ENCODE measurements around the gene RASAL1.

The RASAL1 gene

DNA sequence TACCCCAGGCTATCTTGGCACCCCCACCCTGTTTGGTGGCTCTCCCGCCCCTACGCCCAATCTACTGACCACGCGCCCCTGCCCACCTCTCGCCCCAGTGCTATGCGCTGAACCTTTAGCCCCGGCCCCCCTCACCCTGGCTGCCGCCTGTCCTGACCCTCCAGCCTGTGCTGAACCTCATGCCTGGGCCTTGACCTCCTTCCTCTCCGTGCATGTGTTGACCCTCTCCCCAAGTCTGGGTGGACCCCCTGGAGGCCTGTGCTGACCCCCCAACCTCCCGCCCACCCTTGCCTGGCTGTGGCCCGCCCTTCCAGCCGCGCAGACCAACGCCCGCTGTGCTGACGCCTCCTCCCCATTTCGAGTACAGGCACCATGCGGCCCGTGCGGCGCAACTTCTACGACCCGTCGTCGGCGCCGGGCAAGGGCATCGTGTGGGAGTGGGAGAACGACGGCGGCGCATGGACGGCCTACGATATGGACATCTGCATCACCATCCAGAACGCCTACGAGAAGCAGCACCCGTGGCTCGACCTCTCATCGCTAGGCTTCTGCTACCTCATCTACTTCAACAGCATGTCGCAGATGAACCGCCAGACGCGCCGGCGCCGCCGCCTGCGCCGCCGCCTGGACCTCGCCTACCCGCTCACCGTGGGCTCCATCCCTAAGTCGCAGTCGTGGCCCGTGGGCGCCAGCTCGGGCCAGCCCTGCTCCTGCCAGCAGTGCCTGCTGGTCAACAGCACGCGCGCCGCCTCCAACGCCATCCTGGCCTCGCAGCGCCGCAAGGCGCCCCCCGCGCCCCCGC, 58.3 kb downstream of the RASAL1 start:
- no peak for DNase-seq (ENCODE audit: extremely low read depth in 1 of 2, low read depth in 1 of 2)

DNA sequence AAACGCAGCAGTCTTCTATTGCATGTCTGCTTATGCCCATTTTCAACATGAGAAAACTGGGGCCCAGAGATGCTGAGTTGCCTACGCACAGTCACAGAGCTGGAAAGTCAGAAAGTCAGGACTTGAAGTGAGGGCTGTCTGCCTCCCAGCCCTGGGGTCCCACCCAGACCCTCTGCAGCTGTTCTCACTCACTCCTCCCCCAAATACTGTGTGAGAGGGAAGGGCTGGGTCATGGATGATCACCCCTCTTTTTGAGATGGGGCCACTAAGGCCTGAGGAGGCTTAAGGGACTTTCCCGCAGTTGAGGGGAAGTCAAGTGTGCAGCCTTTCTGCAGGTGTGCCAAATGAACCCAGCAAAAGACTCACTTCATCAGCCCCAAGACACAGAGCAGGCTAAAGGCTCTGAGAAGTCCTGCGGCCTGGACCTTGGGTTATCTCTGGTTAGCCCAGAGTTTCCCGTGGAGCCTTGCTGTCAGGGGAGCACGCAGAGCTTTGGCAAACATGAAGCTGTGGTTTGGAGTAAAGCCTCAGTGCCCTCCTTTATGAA, 60.4 kb downstream of the RASAL1 start:
- DNase-seq (ENCODE audit: extremely low read depth in 1 of 2, low read depth in 1 of 2) = no peak

DNA sequence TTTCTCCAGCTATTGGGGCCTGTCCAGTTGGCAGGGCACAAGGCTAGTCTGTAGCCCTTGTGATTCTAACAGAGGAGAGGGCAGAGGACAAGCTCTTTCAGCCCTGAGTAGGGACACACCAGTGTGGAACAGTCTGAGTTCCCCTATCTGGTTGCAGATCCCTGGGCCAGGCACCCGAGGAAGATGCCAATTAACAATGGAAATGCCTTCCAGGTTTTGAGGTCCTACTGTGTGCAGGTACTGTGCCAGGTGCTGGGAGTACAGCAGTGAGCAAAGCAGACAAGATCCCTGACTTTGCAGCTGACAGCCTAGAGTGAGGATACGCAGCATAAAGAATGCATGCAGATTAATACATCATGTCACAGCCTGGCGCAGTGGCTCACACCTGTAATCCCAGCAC, 62.0 kb downstream of the RASAL1 start:
- no peak for DNase-seq (ENCODE audit: extremely low read depth in 1 of 2, low read depth in 1 of 2)

DNA sequence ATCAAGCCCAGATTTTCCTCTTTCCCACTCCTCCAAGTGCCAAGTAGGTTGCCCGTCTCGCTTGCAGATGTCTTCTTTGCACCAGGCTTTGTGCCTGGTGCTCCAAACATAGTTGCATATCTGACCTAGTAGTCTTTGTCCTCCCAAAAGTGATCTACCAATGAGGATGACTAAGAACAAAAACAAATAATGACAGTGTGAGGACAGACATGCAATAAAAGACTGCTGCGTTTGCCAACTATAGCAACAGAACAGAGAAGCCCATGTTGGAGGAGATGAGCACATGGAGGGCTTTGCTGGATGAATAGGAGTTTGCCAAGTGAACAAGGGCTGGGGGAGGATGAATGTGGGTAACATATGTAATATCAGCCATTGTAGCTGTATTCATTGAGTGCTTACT, 63.4 kb downstream of the RASAL1 start:
- DNase-seq (ENCODE audit: extremely low read depth in 1 of 2, low read depth in 1 of 2) = no peak

DNA sequence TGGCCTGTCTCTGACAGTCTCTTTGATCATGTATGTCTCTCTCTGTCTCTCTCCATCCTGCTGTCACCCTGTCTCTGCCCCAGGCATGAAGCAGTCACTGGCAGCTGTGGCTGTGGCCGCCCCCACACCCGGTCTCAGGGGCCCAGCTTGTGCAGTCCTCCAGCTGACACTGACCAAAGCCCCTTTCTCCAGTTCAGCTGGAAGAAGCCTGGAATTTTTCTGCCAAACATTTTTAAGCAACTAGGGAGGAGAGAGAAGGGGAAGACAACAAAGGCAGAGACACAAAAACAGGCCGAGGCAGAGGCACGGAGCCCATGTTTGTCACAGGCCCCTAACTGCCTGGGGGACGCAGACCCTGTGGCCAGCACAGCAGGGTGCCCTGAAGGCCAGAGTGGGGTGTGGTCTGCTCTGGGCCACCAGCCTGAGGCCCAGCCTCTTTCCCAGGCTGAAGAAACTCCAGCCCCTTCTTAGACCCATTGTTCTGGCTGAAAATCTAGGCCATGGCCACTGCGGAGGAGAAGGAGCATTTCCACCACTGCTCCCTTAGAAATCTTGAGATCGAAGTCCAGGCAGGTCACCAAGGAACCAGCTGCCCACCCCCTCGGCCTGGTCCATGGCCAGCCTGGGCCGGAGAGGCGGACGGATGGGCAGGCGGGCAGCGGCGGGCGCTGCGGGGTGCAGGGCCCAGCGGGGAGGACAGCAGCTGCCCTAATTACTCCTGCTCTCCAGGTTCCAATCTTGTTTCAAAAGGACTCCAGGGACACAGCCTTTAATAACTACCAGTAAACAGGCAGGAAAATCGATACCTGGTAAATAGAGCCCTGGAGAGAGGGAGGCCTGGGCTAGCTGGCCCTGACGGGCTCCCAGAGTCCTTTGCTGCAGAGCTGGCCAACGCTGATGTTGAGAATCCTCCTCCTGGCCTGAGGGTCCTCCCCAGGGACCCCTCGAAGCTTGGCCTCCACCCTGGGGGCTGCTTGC, 64.1 kb downstream of the RASAL1 start:
- no peak for DNase-seq (ENCODE audit: extremely low read depth in 1 of 2, low read depth in 1 of 2)

DNA sequence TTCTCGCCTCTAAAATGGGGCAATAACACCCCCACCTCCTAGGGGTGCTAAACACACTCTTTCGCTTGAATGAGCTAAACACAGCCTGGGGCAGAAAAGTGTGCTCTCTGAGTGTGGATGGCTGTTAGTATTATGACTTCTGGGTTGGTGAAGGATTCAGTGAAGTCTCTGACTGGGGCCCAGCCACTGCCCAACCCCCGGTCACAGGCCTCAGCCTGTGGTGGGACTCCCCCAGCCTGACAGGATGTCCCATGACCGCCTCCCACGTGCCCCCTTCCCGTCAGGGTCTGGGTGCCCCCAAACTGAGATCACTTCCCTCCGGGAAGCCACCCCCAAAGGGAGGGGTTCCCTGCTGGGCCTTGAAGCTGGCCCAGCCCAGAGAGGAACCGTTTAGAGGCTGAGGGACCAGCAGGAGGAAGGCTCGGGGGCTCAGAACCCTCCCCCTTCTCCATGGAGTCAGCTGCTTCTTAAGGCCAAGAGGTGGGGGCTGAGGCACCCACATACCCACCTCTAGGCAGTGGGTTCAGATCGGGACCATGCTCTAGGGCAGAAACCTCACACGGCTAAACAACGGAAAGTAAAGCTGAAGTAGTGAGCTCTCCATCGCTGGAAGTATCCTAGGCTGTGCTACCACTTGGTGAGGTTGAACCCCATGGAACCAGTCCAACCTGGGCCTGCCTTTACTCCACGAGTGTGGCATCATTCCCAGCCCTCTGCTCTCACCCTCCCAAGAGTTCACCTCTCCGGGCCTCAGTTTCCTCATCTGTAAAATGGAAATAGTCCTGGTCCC, 65.2 kb downstream of the RASAL1 start:
- peak; percentile 53 to 83 for DNase-seq (ENCODE audit: extremely low read depth in 1 of 2, low read depth in 1 of 2)

DNA sequence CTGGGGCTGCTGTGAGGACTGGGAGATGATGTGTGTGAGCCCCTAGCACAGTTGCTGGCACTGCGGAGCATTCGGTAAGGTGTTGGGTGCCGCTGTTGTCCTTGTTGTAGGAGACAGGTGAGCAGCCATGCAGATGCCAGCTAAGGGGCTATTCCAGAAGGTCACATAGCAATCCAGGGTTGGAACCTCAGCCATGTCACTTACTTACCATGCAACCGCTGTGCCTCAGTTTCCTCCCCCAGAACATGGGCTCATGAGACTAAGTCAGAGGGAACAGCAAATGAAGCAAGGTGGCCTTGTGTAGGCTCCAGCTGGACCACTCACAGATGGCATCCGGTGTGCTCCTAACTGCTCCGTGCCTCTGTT, 65.8 kb downstream of the RASAL1 start:
- no peak for DNase-seq (ENCODE audit: extremely low read depth in 1 of 2, low read depth in 1 of 2)

DNA sequence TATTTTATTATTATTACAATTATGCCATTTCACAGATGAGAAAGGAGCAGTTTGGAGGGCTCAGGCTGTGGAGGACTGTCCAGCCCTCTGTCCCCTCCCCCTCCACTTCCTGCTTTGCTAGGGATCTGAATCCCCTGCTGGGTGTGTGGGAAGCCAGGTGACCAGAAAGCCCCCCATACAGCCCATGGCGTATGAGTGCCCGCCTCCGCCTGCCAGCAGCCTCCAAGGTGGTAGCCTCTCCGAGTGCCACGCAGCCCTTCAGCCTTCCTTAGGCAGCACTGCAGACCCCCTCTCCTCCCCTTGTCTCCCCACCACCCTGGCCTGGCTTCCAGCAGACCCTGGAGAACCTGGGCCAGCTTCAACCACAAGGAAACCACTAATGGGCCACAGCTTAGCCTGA, 66.4 kb downstream of the RASAL1 start:
- DNase-seq (ENCODE audit: extremely low read depth in 1 of 2, low read depth in 1 of 2) = no peak

DNA sequence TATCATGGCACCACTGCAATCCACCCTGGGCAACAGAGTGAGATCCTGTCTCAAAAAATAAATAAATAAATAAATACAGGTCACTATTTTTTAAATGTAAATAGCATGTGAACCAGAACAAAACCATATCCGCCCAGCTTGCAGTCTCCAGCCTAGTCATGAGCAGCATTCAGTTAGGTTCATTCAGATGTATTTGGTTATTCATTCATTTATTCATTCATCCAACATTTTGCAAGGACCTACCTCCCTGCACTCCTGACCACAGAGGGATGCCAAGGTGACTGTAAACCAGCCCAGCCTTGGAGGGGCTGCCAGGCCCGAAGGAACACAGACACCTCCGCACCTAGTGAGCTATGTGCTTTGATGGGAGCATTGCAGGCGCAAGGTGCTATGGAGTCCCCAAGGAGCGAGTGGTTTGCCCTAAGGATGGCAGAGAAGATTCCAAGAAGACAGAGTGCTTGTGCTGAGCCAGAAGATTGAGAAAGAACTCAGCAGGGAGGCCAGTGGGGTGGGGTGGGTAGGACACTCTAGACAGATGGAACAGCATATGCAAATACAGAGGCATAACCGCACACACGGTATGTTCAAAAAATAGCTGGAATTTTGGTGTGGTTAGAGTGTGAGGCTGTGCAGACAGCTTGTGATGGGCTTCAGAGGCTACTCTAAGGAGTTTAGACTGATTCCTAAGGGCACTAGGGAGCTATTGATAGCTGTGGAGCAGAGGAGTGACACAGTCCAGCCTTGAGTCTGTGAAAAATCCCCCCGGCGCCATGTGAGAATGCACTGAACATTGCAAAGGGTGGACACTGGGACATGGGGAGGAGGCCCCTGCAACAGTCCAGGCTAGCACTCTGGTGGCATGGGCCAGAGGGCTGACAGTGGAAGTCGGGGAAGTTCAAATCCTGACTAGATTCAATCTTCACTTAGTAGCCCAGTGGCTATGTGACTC, 67.3 kb downstream of the RASAL1 start:
- DNase-seq (ENCODE audit: extremely low read depth in 1 of 2, low read depth in 1 of 2) = no peak

DNA sequence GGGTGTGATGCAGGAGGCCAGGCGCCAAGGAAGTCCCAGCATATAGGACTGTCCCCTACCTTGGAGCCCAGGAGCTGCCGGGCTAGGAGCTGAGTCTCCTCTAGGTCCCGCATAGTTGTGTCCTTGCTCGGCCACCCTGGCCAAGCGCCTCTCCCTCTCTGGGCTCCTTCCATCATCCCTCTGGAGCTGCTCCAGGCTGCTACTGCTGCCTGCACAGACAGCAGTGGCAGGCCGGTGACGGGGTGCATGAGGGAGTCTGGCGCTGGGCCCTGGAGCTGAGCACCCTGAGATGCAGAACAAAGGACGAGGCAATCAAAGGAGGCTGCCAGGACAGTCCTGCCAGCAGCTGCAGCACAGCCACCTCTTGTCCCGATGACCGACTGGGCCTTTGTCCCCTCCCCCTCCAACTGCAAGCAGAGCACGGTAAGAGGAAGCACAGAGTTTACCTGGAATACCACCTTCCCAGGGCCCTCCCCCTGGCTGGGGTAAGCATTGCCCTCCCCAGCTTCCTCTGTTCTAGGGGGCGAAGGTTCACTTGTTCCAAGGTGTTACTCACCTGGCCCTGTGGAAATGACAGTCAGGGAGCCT, 68.7 kb downstream of the RASAL1 start:
- no peak for DNase-seq (ENCODE audit: extremely low read depth in 1 of 2, low read depth in 1 of 2)

DNA sequence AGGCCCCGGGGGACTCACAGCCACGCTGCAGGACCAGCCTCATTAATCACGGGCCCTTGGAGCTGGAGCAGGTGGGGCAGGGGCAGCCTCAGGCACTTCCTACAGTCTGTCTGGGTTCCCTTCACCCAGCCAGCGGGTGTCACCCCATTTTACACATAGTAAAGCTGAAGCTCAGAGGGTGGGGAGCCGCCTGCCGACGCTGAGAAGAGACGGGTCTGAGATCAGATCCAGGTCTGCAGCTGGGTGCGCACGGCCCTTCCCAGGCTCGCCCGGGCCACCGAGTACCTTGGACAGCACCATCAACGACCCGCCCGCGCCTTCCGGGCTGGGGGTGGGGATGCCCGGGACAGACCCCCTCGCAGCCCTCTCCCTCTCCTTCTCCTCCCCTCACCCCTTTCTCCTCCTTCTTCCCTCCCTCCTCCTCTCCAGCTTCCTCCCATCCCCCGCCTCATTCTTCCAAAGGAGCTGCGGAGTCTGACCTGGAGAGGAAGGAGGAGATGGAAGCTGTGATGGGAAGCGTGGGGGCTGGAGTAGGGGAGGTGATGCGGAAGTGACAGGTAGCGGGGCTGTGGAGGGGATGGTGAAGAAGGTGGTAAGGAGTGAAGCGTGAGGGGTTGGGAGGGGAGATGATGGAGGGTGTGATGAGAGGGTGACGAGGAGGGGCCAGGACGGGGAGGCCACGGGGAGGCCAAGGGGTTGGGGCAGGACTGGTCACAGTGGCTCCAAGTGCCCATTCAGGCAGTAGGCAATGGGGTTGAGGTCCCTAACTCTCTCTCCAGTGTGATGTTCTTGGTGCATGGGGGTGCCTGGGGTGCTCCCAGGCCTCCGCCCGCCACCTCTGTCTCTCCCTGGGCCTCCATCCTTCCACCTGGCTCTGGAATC, 70.2 kb downstream of the RASAL1 start:
- DNase-seq (ENCODE audit: extremely low read depth in 1 of 2, low read depth in 1 of 2) = no peak

DNA sequence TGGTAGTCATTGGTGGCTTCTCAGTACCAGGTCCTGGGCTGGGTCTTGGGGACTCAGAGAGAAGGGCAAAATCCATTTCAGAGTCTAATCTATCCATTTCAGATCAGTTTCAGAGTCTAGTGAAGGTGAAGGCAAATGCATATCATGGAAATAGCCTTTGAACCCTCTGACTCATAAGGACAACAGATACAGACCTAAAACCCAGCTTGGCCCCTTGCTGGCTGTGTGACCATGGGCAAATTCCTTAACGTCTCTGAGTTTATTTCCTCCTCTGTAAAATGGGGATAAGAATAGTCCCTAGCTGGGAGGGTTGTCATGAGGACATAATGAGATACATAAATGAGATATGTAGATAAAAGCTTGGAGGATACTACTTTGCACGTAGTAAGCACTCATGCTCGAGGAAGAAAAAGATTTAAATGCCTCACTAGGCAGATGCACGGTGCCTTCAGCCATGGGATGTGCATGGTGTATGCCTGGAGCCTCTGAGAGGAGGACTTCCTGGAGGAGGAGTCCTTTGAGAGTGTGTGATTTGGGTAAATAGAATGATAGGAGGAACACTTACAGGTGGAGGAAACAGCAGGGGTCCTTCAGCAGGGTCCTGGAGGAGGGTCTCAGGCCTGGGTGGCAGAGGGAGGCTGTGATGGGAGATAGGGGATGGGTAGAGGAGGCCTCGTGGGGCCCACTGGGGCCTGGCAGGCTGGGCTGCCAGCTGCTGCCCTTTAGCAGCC, 71.0 kb downstream of the RASAL1 start:
- DNase-seq (ENCODE audit: extremely low read depth in 1 of 2, low read depth in 1 of 2) = no peak

DNA sequence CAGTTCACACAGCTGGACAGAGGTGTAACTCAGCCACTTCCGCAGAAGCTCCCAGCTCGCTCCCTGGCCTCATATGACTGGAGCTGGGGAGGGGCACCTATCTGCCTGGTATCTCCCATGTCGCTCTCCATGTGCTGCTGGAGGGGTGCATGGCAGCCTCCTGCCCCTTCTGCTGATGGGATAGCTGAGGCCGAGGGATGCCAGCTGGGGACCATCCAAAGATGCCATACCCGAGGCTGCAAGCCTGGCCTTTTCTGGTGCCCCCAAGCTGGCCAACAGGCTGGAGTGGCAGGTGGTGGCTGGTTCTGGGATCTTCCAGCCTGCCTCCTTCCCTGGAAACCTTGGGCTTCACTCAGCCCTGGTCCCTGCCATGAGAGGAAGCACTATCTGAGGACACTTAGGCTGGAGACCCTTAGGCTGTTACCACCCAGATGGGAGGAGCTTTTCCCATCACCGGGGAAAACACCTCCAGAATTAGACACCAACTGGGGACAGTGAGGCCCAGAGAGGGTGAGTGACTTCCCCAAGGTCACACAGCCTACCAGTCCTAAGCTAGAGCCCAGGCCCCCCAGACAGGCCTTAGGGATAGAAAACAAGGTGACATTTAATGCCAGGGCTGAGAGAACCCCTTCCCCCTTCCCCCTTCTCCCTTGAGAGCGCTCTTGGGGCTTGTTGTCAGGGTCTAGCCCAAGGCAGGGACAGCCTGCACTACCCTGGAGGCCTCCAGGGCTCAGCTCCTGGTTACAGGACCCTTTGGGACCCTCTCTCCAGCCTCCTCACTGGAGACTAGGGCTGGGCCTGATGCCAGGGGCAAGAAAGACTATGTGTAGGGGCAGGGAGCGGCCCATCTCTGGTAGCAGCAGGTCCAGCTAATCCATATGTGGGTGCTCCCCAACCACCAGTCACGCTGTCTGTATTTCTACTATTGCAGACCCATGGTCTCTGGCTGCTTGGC, 71.9 kb downstream of the RASAL1 start:
- DNase-seq (ENCODE audit: extremely low read depth in 1 of 2, low read depth in 1 of 2) = no peak

DNA sequence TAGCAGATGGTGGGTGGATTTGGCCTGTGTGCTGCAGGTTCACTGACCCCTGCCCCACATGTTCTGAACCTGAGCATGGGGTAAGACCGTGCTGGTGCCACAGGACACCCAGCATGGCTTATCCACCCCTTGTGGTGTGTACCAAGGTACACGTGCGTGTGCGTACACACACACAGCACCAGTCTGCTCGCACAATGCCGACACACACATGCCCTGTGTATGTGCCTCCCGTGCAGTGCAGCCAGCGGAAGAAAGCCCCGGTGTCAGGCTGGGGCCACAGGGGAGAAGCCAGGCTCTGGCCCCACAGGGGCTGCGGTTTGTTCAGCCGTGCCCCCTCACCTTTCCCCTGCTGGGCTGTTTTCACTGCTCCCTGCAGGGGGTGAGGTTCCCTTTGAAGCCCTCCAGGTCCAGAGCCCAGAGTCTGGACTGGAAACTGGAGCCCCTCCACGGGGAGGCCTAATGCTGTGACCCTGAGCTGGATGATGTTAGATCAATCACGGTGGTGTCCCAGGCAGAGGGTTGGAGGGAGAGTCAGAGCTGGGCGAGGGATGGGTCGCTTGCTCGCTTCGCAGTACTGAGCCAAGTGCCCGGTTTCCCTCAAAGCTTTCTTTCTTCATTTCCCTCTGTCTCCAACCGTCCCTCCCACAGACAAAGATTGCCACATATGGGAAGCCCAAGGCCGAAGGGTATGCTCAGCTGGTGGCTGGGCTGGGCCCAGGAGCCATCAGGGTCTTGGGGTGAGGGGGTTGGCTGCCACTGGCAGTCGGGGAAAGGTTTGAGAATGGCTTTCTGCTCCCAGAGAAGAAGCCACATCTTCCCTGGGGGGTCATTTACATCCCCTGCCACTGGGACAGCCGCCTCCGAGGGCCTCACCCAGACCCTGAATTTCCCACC, 72.8 kb downstream of the RASAL1 start:
- DNase-seq (ENCODE audit: extremely low read depth in 1 of 2, low read depth in 1 of 2) = no peak

DNA sequence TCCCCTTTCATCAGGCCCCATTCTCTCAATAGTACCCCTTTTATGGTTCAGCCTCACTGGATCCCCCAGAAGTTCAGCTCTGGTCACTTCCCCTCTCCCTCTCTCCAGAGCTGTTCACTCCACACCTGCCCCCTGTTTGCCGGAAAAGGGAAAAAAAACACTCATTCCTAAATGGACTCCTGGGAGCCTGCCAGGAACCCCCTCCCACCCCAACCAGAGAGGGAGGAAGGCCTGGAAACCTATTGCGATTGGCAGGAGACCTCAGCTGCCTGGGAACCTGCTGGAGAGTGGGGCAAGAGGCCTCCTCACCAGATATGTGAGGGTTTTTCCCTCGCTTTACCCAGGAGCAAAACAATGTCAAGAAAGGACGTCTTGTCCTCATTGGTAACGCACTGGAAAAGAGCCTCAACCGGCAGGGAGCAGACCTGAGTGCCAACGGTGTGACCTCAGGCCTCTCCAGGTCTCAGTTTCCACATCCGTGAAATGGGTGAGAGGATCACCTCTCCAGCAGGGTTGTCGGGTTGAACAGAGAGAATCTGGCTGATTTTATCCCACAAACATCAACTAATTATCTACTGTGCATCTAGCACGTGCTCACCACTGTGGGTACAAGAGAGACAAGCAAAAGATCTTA, 74.4 kb downstream of the RASAL1 start:
- no peak for DNase-seq (ENCODE audit: extremely low read depth in 1 of 2, low read depth in 1 of 2)

Data from stimulated activated CD8-positive, alpha-beta memory T cell treated with anti-CD3 and anti-CD28 coated beads, Interleukin-7, amount 100 ng/mL, for 48 hours (primary cell).